MCF 10A (cell line): Measurements from ENCODE around the gene SORL1. TPM values are rescaled to one million over a fixed set of nuclear protein-coding genes. Genes with fewer than 3 reads are reported as not detected.

Experiments used
- BruUV-seq: library from RNA; stranded (reverse); fragments of 400-500 nt; replicated peaks from 2 replicates; lab custom pipeline; 2021; lab: Mats Ljungman, UMichigan
- CTCF ChIA-PET: fragments of 300-600 bp; sonication (Branson Sonifier 250); formaldehyde crosslinking; extraction: SDS; loops from one replicate; lab custom pipeline; 2021; ENCODE audit warnings: antibody characterized with exemption, inconsistent platforms; lab: Yijun Ruan, JAX
- POLR2A ChIA-PET: fragments of 300-600, 350-650 bp; sonication (Branson Sonifier 250); formaldehyde crosslinking; extraction: SDS; loops from one replicate; lab custom pipeline; 2020; ENCODE audit warnings: antibody characterized with exemption, inconsistent platforms; lab: Yijun Ruan, JAX
- DNase-seq: peaks from one replicate; pipeline ENCODE4 v3.0.0-alpha.2; 2018; ENCODE audit not compliant: unreplicated experiment
- H3K27ac Mint-ChIP-seq: one replicate; pipeline ENCODE4 v1.8.0; 2022; ENCODE audit warnings: mild to moderate bottlenecking, low read depth, mixed read lengths; ENCODE audit not compliant: unreplicated experiment
- H3K27me3 Mint-ChIP-seq: one replicate; pipeline ENCODE4 v1.8.0; 2022; ENCODE audit warnings: mixed read lengths; ENCODE audit not compliant: insufficient read depth, unreplicated experiment
- H3K36me3 Mint-ChIP-seq: one replicate; pipeline ENCODE4 v1.8.0; 2022; ENCODE audit warnings: mild to moderate bottlenecking, moderate library complexity, mixed read lengths; ENCODE audit not compliant: insufficient read depth, unreplicated experiment
- H3K4me1 Mint-ChIP-seq: one replicate; pipeline ENCODE4 v1.8.0; 2022; ENCODE audit warnings: mixed read lengths; ENCODE audit not compliant: insufficient read depth, unreplicated experiment
- H3K4me3 Mint-ChIP-seq: one replicate; pipeline ENCODE4 v1.8.0; 2022; ENCODE audit warnings: mild to moderate bottlenecking, moderate library complexity, mixed read lengths; ENCODE audit not compliant: unreplicated experiment
- H3K9me3 Mint-ChIP-seq: one replicate; pipeline ENCODE4 v1.8.0; 2022; ENCODE audit warnings: mixed read lengths; ENCODE audit not compliant: unreplicated experiment
- CTCF ChIP-seq: fragments of 200-600 bp; IDR thresholded peaks from one replicate; pipeline ENCODE4 v1.8.0; 2022; ENCODE audit warnings: antibody characterized with exemption, mild to moderate bottlenecking; ENCODE audit not compliant: unreplicated experiment
- intact Hi-C: fragments of 100-400 bp; cut with micrococcal nuclease; formaldehyde crosslinking; loops from 2 replicates; pipeline ENCODE4 v1.14.1; 2022
- total RNA-seq: library from RNA; stranded (reverse); gene quantifications from 2 replicates; pipeline ENCODE4 v1.2.3, GENCODE V29; 2022

The SORL1 gene
- total RNA-seq, 1 experiment from 2014 or later = 5.9 TPM

DNA sequence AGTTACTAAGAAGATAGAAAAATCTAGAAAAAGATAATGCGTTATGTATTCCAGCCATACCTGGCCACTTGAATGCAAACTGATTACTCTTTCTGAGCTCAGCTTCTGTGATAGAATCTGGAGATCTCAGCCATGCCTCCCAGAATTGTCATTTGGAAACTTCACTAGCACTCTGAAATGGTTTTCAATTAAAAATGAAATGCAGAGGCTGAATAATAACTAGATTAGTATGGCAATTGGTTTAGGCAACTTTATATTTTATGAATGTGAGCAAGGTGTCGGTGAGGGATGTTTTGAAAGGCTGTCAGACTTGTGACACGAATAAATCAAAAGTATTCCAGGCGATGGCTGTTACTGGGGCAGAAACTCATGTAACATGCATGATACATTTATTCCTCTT lies 129.5 kb downstream of the SORL1 start:
- ChIA-PET CTCF (interaction anchor here (0.6 to 0.7 kb wide), 2 partner anchors 54 to 924 kb away, joined by 3 to 4 read pairs; no protein-coding TSS in a partner anchor), POLR2A (no interaction called here)
- no peak for DNase-seq
- Mint-ChIP-seq H3K4me1 (peaks cover 7% of the 10 kb centered on the region), H3K9me3 (peaks cover 10% of the 10 kb centered on the region), H3K36me3 (no peaks in the 10 kb centered on the region), H3K27me3 (no peaks in the 10 kb centered on the region), H3K4me3 (no peak overlapping the region), H3K27ac (no peak overlapping the region)
- intact Hi-C loops = no loop called here
- no TSS peak for BruUV-seq
- TF ChIP-seq CTCF = no peak

DNA sequence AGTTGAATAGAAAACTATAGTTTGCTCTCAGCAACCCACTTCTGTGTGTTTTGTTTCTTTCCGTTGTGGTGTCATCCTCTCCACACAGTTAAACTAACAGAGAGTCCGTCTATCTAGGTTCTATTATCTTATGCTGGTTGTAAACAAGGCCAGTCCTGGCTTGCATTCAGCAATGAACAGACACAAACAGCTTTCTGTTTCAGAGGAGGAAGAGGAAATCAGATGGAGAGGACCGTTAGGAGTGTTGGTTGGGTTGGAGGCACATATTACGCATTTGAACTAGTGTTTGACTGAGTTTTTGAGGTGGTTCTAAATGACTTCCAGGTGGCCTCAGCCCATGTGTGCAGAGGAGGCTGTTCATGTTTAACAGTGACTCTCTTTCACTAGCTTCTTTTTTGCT lies 130.2 kb downstream of the SORL1 start:
- POLR2A ChIA-PET = no interaction called here
- no peak for TF ChIP-seq CTCF
- no peak for DNase-seq
- Mint-ChIP-seq H3K27me3 (no peaks in the 10 kb centered on the region), H3K27ac (no peak overlapping the region), H3K4me1 (peaks cover 7% of the 10 kb centered on the region), H3K36me3 (no peaks in the 10 kb centered on the region), H3K9me3 (peaks cover 10% of the 10 kb centered on the region), H3K4me3 (no peak overlapping the region)
- no TSS peak for BruUV-seq
- CTCF ChIA-PET = interaction anchor here (0.6 to 0.7 kb wide), 2 partner anchors 54 to 117 kb away, joined by 3 to 4 read pairs; no protein-coding TSS in a partner anchor
- intact Hi-C loops = no loop called here

GRCh38 chr11:121583825-121584224 lies 131.7 kb downstream of the SORL1 start:
- H3K27me3 Mint-ChIP-seq = no peaks in the 10 kb centered on the region
- intact Hi-C loops = no loop called here
- no peaks in the 10 kb centered on the region for H3K36me3 Mint-ChIP-seq
- ChIA-PET CTCF (interaction anchor here (0.6 kb wide), 1 partner anchor 264 kb away, joined by 4 read pairs; no protein-coding TSS in a partner anchor), POLR2A (no interaction called here)
- H3K4me3 Mint-ChIP-seq = no peak overlapping the region
- no peak for TF ChIP-seq CTCF
- no peaks in the 10 kb centered on the region for H3K4me1 Mint-ChIP-seq
- no TSS peak for BruUV-seq
- H3K9me3 Mint-ChIP-seq = peaks cover 10% of the 10 kb centered on the region
- H3K27ac Mint-ChIP-seq = no peak overlapping the region
- DNase-seq = no peak

- H3K36me3 Mint-ChIP-seq = no peaks in the 10 kb centered on the region
- CTCF ChIA-PET = interaction anchor here (0.6 kb wide), 1 partner anchor 55 kb away, joined by 3 read pairs; no protein-coding TSS in a partner anchor
- intact Hi-C loops = no loop called here
Observed at GRCh38 chr11:121586750-121587149, 134.6 kb downstream of the SORL1 start.

More at GRCh38 chr11:121586750-121587149, 134.6 kb downstream of the SORL1 start:
- POLR2A ChIA-PET = no interaction called here
- Mint-ChIP-seq H3K9me3 (no peaks in the 10 kb centered on the region), H3K4me3 (no peak overlapping the region), H3K27me3 (no peaks in the 10 kb centered on the region), H3K4me1 (no peaks in the 10 kb centered on the region), H3K27ac (no peak overlapping the region)
- BruUV-seq = no TSS peak
- no peak for DNase-seq
- TF ChIP-seq CTCF = no peak
